GM18511 (cell line): ENCODE measurements around the gene TRIM36.

ENCODE experiments used
- ATAC-seq: cut with Tn5 transposase; IDR thresholded peaks from one replicate; pipeline ENCODE4 v1.9.1; 2021; ENCODE audit warnings: mild to moderate bottlenecking, moderate library complexity; ENCODE audit not compliant: unreplicated experiment

The TRIM36 gene

GRCh38 chr5:115079924-115080623 lies 89.6 kb downstream of the TRIM36 start:
- ATAC-seq = no peak
